Frontal cortex (tissue), 4 donors: ENCODE results near the gene RAI1. TPM values are rescaled to one million over a fixed set of nuclear protein-coding genes. Genes with fewer than 3 reads are reported as not detected.

ENCODE experiments used
- DNase-seq, 2 donors: peaks; one replicate each; pipeline ENCODE4 v3.0.0; 2012; ENCODE audit warnings: low spot score in 2 of 2
- FAIRE-seq: peaks from 2 replicates; lab custom pipeline; 2012; peaks lifted over from hg19 to GRCh38; lab: Jason Lieb, UNC
- total RNA-seq: library from RNA; depleted of rRNA; stranded (reverse); fragments of >200 nt; gene quantifications from one replicate; pipeline ENCODE4 v1.2.3, GENCODE V29; 2014
- donor health status: control.
- donor health status: control.
- donor health status: control.

The RAI1 gene
- total RNA-seq, 1 donor from 2014 or later, result 16.7 TPM

- no peak for FAIRE-seq
These were observed 17.8 kb upstream of the RAI1 start for GRCh38 chr17:17663160-17664063.

GRCh38 chr17:17664064-17664452 is 17.2 kb upstream of the RAI1 start:
- DNase-seq, result no peak
- no peak for FAIRE-seq

More at GRCh38 chr17:17663160-17664063, 17.8 kb upstream of the RAI1 start:
- peak in 1 of 2 donors; percentile 76 for DNase-seq

GRCh38 chr17:17665255-17665654 is 16.0 kb upstream of the RAI1 start:
- FAIRE-seq, result no peak
- DNase-seq, result no peak

- FAIRE-seq, result no peak
- no peak for DNase-seq
These were observed 15.0 kb upstream of the RAI1 start for GRCh38 chr17:17666111-17666714.

- DNase-seq, result no peak
- no peak for FAIRE-seq
These were observed 14.0 kb upstream of the RAI1 start for GRCh38 chr17:17667231-17667630.

- no peak for DNase-seq
- FAIRE-seq, result no peak
These were observed 13.3 kb upstream of the RAI1 start for GRCh38 chr17:17667947-17668346.

- no peak for DNase-seq
These were observed 12.9 kb upstream of the RAI1 start for GRCh38 chr17:17668358-17668757.

GRCh38 chr17:17668775-17669579 is 12.3 kb upstream of the RAI1 start:
- FAIRE-seq (no peak), DNase-seq (no peak)

More at GRCh38 chr17:17668358-17668757, 12.9 kb upstream of the RAI1 start:
- no peak for FAIRE-seq

GRCh38 chr17:17669580-17670235 is 11.6 kb upstream of the RAI1 start:
- no peak for DNase-seq
- no peak for FAIRE-seq

GRCh38 chr17:17670701-17671305 is 10.5 kb upstream of the RAI1 start:
- DNase-seq, result no peak
- no peak for FAIRE-seq

- FAIRE-seq (no peak), DNase-seq (no peak)
These were observed 9.7 kb upstream of the RAI1 start for GRCh38 chr17:17671369-17672129.

- no peak for DNase-seq
- no peak for FAIRE-seq
These were observed 8.5 kb upstream of the RAI1 start for GRCh38 chr17:17672453-17673368.

GRCh38 chr17:17675416-17675815 is 5.8 kb upstream of the RAI1 start:
- DNase-seq (no peak), FAIRE-seq (no peak)

GRCh38 chr17:17675925-17676534 is 5.2 kb upstream of the RAI1 start:
- FAIRE-seq (no peak), DNase-seq (no peak)

- no peak for FAIRE-seq
- DNase-seq, result no peak
These were observed 4.5 kb upstream of the RAI1 start for GRCh38 chr17:17676752-17677151.

- DNase-seq (no peak), FAIRE-seq (no peak)
These were observed 3.8 kb upstream of the RAI1 start for GRCh38 chr17:17677299-17678040.
